NCI-H345 treated with DMSO at 0.1 percent for 48 hours (cell line): Measurements from ENCODE around the gene SLF2.
"Not testable (repeated sequence)": the region's sequence is repeated elsewhere in the genome, so short reads cannot be mapped to it uniquely, and the experiment has no call there.

Source experiments
- DNase-seq: peaks from one replicate; lab custom pipeline; 2025; ENCODE audit not compliant: unreplicated experiment; lab: John Stamatoyannopoulos, UW

SLF2 gene

DNA sequence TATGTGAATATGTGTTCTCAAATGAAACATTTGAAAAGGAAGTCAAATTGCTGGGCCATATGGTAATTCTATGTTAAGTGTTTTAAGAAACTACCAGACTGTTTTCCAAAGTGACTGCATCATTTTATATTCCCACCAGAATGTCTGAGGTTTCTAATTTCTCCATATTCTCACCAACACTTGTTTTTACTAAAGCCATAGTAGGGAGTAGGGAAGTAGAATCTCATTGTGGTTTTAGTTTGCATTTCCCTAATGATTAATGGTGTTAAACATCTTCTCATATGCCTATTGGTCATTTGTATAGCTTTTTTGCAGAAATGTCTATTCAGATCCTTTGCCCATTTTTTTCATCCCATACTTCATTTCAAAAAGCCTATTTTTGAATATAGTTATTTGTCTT, 47.5 kb downstream of the SLF2 start:
- no peak for DNase-seq

DNA sequence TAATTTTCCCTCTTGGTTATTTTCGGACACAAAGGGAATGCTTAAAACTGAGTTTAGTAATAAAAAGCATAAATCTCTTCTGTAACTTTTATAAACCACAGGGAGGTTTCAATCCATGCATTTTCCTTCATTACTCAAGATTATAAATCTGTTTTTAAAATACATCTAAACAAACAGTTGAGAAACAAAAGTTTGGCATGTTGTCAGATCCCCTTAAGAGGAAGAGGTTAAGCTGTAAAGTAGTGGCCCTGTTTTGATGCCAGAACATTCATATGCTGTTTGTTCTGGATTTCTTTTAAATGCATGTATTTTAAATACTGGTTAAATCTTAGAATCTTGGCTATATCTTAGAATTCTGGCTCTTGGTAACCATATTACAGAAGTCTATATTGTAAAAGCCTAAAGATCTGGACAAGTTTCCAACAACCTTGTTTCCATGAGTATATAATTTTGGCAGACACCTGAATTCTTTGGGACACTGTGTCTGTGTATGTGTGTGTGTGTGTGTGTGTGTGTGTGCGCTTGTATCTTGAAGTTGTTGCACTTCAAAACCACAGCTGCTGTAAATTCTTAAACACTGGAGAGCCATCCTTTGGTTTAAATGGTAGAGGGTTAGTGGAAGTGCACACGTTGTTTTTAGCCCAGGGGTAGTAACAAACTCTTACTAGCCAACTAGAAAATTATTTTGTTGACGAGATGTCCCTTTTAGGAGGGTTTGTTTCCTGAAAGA, 49.8 kb downstream of the SLF2 start:
- DNase-seq = no peak

DNA sequence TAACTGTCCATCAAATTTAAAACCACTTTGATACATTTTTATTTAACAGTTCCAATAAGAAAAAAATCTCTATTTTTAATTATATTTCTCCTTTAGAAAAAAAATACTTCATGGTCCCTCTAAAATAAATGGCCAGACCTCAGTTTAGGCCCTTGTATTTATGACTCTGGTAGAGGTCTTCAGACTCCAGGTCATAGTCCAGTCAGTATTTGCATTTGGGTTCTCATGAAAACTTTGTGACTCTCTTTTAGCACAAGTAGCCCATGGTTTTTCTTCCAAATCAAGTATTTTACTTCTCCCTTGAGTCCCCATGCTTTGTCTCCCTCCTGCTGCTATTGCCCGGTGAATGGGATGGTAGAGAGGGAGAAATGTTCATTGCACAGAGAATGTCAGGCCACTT, 51.1 kb downstream of the SLF2 start:
- no peak for DNase-seq

DNA sequence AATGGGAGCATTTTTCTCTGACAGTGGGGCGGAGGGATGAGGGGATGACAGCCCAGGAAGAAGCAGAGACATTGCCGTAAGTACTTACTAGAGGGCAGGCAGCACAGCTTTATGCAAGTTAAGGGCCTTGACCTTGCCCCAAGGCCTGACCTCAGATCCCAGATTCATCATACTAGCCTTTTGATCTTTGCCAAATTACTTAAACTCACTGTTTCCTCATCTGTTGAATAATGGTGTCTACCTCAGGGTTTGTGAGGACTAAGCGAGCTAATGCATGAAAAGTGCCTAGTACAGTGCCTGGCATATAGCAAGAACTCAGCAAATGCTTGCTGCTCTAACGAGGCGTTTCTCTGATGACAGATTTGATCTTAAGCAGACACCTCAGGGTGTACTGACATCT, 53.1 kb downstream of the SLF2 start:
- DNase-seq = no peak

DNA sequence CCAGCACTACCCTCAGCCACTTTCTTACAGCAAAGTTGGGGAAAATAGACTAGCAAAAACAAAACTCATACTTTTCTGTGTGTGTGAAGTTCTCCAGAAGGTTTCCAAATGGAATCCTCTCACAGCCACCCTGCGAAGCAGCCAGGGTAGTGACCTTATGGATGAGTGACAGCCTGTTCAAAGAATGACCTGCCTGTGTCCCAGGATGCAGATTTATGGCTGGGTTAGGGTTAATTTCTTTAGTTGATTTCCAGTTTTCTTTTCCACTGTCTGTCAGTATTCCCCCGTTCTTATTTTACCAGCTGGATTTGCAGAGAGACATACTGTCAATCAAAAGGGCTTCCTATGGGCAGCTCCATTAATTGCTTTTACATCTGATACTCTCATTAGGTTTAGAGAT, 54.1 kb downstream of the SLF2 start:
- DNase-seq = no peak

DNA sequence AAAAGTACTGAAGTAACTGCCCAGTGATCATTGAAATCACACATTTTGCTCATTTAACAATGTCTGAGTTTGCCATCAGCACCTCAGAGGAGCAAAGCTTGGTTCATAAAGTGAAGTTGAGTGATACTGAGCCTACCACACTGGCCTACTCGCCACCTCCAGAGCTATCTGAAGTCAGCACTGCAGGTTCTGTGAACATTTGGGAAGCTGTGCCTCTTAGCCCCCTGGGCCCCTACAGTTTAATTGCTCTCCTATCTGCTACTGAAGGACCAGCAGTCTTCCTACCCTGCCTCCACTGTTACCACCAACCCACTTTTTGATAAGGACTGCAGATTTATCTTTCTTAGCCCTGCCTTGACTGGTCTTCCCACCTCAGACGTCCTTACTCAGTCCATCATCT, 54.6 kb downstream of the SLF2 start:
- no peak for DNase-seq

DNA sequence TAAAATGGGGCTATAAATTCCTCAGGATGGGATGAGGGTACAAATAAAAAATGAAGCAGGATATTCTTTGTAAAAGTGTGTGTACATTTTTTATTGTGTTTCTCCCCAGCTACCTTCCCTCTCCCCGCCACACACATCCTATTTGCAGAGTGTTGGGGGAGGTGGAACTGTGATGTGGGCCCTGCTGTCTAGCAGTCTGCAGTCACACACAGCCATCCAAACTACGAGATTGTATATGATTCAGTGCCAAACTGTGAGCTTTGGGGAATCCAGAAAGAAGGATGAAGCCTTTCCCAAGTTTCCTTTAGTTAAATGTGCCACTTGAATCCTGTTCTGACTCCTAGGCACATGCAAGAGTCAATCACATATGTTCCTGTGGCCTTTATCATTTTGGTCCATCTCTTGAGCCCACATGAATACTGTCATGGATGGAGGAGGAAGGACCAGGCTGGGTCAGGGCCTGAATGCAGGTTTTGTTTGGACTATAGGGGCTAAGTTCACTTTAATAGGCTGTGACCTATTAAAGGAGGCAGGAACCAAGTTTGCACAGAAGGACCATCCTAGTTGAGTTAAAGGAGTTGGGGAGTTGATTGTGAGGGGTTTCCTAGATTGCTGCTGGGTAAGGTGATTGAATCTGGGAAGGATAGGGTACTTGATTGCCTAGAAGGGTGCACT, 55.4 kb downstream of the SLF2 start:
- no peak for DNase-seq

DNA sequence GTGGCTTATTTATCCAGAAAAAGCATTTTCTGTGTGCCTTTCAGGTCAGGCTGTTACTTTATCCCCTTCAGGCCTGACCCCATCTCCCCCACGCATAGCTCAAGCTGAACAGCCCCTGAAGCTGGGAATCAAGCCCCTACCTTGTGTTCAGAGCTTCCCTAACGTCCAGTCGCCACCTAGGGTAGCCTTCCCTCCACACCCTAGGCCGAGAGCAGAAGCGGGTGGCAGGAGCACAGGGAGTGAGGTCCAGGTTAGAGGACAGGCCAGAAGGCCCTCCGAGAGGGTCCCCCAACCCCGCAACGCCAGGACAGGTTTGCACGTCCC, 56.1 kb downstream of the SLF2 start:
- DNase-seq = no peak

DNA sequence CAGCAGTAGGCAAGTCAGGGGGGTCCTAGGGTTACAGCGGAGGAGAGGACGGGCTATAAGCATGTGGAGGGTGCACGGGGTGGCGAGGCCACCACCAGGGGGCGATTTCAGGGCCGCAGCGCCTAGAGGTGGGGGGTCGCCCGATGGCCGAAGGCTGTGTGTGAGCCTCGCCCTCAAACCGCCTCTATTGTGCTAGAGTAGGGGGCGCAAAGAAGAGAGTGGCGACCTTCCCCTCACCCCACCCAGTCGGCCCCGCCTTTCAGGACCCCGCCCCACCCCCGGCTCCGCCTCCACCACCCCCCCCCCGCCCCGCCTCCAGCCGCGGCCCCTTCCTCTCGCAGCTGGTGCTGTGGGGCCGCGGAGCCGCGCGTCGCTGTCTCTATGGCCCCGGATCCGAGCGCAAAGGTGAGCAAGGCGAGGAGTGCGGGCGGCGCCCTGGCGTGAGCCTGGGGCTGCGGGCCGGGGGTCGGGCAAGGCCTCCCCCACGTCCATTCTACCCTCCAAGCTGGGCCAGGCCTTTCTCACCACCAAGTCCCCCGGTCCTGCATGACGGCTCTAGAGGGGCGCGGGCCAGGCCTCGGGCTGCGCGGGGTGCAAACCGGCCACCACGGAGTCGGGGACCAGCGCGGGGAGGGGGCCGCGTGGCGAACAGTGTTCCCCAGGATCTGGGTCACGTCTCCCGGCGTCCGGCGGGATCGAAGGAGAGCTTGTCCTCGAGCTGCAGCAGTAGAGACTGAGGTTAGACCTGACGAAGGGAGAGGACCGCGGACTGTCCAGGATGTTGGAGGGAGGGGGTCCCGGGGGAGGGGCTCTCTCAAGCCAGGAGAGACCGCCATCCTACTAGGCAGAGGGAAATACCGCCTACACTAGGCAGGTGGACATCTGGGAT, 56.7 kb downstream of the SLF2 start, which contains the start of gene SEMA4G:
TSS of gene SEMA4G (plus strand) at position 318 of the 889 bp plus-strand sequence. CDS start 3,409 bp downstream, outside the sequence.
- no peak for DNase-seq

DNA sequence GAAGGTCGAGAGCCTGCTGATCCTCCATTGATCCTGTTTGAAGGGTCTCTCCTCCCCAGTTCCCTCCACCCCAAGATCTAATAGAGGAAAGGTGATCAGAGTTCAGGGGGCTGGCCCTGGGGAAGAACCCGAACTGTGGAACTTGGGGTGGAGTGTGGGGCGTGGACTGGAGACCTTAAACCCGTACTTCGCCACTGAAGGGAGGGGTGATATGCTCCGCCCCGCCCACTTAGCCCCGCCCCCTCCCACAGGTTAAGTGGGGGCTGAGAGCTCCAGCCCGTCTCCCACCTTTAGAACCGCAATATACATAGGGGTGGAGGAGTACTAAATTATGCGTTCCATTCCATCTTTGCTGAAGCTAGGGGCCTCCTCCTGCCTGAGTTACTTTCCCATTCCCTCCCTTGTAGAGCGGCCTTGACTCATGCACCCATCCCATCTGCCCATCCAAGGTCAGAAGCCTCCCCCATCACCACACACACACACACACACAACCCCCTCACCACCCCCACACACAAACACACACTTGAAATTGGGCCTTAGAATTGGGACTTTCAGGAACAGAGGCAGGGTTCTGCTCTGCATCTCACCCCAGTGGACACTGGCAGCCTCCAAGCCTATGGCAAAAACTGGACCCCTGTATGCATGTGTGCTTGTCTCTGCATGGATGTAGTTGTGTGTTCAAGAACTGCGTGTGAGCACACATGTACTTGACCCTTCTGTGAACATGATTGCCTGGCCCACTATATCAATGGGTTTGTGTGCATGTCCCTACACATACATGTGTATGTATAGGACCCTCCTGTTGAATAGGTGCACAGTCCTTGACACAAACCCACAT, 57.5 kb downstream of the SLF2 start:
- no peak for DNase-seq

DNA sequence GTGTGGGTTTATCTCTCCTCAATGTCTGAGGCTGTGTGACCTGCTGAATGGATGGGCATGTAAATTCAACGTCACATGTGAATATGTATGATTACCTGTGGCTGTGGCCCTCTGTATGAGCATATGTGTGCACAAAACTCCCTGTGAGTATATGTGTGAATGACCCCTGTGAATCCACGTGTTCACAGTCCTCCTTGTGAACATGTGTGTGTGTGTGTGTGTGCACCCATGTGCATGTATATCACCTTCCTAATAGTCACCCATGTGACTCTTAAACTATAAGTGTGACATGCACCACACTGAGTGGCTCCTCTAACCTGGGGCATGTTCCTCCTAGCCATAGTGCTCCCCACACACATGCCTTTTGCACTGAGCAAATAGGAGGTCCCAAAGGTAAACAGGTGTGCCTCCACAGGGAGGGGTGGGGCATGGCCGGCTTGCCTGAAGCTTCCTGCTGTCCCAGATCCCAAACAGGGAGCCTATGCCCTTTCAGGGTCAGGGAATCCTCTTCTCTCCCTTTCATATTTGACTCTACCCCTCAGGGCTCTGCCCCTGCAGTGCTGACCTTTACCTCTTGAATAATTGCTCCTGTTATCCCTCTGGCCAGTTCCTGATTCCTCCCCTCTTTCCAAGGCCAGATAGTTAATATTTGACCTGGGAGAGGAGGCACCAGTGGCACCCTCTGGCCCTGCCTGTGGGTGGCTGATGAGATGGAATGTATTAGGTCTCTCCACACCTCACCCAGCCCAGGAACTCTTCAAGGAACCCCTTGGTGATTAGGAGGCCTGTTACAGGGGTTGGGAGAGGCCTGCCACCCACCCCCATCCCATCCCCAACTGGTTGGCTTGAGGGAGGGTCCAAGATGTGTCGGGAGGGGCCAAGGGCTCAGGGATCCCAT, 58.4 kb downstream of the SLF2 start:
- no peak for DNase-seq

DNA sequence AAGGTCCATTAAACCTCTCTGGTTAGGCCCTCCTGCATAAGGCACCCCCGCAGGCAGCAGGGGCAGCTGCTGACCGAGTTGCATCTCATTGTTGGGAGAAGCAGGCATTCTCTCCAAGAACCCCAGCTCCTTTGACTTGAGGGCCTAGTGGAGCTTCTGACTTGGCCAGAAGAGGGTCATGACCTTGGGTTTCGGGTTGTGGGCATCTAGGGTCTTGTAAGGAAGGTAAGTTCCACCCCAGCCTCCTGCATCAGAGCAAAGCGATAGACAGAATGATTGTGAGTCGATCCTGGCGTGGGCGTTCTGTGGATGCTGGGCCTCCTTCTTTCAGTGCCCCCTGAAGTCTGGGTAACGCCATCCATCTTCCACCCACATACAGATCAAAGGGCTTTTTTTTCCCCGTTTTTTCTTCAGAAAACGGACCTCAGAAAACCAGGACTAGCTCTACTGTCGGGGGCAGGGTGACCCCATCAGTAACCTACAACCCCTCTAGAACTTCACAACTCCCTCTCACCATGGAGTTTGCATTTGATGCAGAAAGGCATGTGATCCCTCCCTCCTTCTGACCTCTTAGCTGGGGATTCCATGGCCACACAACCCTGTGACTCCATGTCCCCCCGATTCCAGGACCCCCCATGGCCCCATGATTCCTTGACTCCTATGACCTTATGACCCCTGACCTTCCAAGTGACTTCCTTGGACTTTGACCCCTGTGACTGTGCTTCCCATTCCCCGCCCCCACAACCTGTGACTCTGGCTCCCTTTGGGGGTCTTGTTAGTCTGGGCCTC, 59.5 kb downstream of the SLF2 start:
- no peak for DNase-seq

DNA sequence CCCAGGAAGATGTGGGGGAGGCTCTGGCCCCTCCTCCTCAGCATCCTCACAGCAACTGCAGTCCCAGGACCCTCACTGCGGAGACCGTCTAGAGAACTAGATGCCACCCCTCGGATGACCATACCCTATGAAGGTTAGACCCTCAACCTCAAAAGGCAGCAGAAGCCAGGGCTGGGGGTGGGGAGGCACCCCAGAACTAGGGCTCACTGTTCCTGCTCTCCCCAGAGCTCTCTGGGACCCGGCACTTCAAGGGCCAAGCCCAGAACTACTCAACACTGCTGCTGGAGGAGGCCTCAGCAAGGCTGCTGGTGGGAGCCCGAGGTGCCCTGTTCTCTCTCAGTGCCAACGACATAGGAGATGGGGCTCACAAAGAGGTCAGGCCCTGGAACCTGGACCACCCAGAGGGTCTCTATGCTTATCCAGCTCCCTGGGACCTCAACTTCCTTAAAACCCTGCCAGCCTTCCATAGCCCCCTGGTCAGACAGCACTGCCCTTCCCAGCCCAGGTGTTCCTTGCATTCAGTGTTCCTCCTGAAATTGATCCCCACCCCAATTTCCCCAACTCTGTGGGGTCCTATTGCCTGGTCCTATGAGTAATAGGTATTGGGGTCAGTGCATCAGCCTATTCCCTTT, 60.3 kb downstream of the SLF2 start:
- DNase-seq = no peak

DNA sequence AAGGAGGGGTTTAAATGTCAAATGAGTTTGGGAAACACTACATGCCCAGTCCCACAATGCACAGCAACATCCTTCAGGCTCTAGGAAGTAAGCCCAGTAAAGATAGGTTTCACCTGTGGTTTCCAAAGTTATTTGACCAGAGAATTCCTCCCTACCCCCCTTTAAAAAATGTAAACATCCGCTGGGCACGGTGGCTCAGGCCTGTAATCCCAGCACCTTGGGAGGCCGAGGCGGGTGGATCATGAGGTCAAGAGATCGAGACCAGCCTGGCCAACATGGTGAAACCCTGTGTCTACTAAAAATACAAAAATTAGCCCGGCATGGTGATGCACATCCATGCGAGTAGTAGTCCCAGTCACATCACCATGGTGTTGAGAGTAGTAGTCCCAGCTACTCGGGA, 62.6 kb downstream of the SLF2 start:
- not testable (repeated sequence) for DNase-seq

DNA sequence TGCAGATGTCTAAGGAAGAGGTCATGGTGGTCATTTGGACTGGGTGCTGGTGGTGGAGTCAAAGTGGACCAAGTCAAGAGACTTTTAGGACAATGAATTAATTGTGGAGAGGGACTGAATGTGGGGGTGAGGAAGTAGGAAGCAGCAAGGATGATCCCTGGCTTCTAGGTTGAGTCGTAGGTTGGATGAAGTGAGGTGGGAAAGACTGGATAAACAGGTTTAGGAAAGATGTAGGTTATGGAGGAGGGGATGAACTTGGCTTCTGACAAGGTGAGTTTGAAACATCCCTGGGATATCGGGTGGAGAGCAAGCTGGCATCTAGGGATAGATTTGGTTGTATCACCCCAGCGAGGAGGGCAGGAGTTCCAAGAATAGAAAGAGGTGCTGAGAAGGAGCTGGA, 64.1 kb downstream of the SLF2 start:
- DNase-seq = no peak

DNA sequence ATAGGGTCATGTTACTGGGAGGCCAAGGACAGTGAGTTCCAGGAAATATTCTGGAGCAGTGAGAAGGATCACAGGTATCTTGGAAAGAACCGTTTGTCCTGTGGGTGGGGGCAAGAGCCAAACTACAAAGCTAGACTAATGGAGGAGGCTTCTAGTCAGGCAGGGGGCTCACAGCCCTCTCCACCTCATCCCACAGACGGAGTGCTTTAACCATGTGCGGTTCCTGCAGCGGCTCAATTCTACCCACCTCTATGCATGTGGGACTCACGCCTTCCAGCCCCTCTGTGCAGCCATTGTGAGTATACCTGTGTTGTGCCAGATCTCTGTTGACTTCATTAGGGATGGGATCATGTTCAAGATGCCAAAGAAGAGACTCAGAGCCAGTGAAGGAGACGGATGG, 64.7 kb downstream of the SLF2 start:
- no peak for DNase-seq

DNA sequence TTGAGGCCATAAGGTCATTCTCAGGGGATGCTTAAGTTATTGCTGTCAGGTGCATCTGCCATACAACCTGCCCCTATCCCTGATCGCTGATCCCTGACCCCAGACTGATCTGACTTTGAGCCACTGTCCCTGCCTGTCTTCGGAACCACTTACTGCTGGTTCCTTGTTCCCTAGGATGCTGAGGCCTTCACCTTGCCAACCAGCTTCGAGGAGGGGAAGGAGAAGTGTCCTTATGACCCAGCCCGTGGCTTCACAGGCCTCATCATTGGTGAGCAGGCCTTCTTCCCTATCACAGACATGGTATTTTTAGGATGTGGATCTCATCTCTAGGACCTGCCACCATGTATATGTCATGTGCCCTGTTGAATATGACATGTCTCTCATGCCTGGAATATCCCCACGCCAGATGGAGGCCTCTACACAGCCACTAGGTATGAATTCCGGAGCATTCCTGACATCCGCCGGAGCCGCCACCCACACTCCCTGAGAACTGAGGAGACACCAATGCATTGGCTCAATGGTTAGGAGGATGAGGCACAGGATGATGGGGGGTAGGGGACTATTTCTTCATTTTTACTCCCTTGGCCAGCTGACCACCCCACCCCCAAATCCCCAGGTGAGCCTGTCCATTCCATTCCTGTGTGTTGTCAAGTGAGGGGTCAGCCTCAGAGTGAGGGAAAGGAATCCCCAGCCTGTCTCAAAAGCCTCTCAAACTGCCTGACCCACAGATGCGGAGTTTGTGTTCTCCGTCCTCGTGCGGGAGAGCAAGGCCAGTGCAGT, 65.5 kb downstream of the SLF2 start:
- no peak for DNase-seq

DNA sequence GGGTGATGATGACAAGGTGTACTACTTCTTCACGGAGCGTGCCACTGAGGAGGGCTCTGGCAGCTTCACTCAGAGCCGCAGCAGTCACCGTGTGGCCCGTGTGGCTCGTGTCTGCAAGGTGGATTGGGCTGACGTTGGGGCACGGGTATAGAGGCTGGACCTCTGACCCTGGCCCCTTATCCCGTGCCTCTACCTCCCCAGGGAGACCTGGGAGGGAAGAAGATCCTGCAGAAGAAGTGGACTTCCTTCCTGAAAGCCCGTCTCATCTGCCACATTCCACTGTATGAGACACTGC, 66.1 kb downstream of the SLF2 start:
- DNase-seq = no peak
